GM12878 (cell line): ENCODE measurements around the gene LRRC56. TPM values are rescaled to one million over a fixed set of nuclear protein-coding genes. Genes with fewer than 3 reads are reported as not detected.

Experiments used
- CBX5 ChIP-seq: sonication (generic); IDR thresholded peaks from 2 replicates; pipeline ENCODE4 v1.6.1; 2016; ENCODE audit warnings: low read depth, moderate library complexity, mild to moderate bottlenecking, inconsistent platforms
- FOS ChIP-seq: IDR thresholded peaks from 3 replicates; pipeline ENCODE4 v1.6.1; 2011; ENCODE audit warnings: borderline replicate concordance; ENCODE audit not compliant: insufficient read length; ENCODE audit errors: extremely low read depth
- NR2C1 ChIP-seq: fragments of 450-650 bp; IDR thresholded peaks from 2 replicates; pipeline ENCODE4 v1.6.1; 2017; ENCODE audit warnings: antibody characterized with exemption, mild to moderate bottlenecking, moderate library complexity
- PAX5 ChIP-seq: IDR thresholded peaks from 2 replicates; pipeline ENCODE4 v1.6.1; 2011; ENCODE audit warnings: low read depth, low read length, borderline replicate concordance
- STAT1 ChIP-seq: fragments of 450-650 bp; conservative IDR thresholded peaks from 2 replicates; pipeline ENCODE4 v1.6.1; 2014; ENCODE audit warnings: antibody characterized with exemption, mild to moderate bottlenecking
- ZBED1 ChIP-seq: IDR thresholded peaks from 2 replicates; pipeline ENCODE4 v1.6.1; 2016; ENCODE audit warnings: borderline replicate concordance
- ZZZ3 ChIP-seq: IDR thresholded peaks from 2 replicates; pipeline ENCODE4 v1.6.1; 2011; ENCODE audit warnings: low read depth; ENCODE audit not compliant: control insufficient read depth, insufficient read length
- polyA plus RNA-seq, 11 experiments: library from polyadenylated mRNA; depleted of rRNA in 4 of 11; unstranded in 6 of 11; stranded (reverse) in 5 of 11; fragments of >200 nt; fragmentation: Nextera tagmentation in 4 of 11; fragmentation: Illumina TruSeq in 1 of 11; extraction: Ambion mirVana in 4 of 11; extraction: Trizol in 1 of 11; gene quantifications; 1 replicate in 1 of 11; 2 replicates in 10 of 11; pipeline versions ENCODE4 v1.2.1 to v1.2.3, GENCODE V29; 2011 to 2016; ENCODE audit warnings: inconsistent platforms in 2 of 11, missing spikeins in 2 of 11, low read depth in 1 of 11
- total RNA-seq, 4 experiments: library from RNA; depleted of rRNA in 3 of 4; stranded (reverse); fragments of >200 nt in 3 of 4; fragmentation: Illumina TruSeq in 1 of 4; extraction: Trizol in 1 of 4; gene quantifications; 2 replicates each; pipeline versions ENCODE4 v1.2.1 to v1.2.3, GENCODE V29; 2013 to 2021
- TF ChIP-seq, protein P1 (sequence below): IDR thresholded peaks from 2 replicates; pipeline ENCODE4 v1.6.1; 2012; ENCODE audit warnings: mild to moderate bottlenecking, low read depth, low read length

LRRC56 gene
- total and polyA plus RNA-seq, 10 of the 15 experiments (the other 5 are each of a cell fraction or from before 2014, with no cell fraction given), result 0.02 to 1.9 (median 0.75) TPM; not detected in 1

DNA sequence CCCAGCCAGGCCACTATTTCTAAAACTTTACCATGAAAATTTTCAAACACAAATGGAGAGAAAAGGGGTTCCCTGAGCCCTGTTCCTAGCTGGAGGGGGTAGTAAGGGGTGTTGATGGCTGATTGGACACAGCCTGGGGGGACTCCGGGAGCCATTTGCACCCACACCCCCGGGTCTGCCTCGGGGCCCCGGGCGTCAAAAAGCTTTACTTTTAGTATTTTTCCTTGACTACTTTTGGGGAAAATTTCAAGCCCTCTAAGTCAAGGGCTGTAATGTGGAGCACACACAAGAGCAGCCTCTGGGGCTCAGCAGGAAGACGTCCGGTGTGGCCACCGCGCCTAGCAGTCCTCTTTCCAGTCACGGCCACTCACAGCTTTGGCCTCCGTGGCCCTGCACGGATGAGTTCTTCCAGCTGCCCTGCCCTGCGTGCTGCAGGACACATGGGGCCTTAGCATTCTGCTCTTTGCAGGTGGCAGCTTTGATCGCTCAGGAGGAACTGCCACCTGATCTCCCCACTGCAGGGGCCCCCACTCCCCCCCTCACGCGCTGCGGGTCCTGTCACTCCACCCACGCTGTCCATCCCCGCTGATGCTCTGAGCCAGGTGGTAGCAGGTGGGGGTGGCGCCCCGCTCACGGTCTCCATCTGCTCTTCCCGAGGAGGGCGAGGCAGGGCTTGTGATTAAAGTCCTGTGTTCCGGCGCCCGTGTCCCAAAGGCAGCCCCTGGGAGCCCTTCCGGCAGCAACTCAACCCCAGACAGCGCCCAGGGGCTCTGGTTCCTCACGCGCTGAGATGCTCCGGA, 44.7 kb upstream of the LRRC56 start (continued):
- TF ChIP-seq STAT1 (no peak), FOS (no peak), ZBED1 (no peak), NR2C1 (no peak), ZZZ3 (no peak), PAX5 (peak; percentile 21; the same call in 1 of the 2 replicates), CBX5 (no peak)
- TF ChIP-seq, protein P1, sequence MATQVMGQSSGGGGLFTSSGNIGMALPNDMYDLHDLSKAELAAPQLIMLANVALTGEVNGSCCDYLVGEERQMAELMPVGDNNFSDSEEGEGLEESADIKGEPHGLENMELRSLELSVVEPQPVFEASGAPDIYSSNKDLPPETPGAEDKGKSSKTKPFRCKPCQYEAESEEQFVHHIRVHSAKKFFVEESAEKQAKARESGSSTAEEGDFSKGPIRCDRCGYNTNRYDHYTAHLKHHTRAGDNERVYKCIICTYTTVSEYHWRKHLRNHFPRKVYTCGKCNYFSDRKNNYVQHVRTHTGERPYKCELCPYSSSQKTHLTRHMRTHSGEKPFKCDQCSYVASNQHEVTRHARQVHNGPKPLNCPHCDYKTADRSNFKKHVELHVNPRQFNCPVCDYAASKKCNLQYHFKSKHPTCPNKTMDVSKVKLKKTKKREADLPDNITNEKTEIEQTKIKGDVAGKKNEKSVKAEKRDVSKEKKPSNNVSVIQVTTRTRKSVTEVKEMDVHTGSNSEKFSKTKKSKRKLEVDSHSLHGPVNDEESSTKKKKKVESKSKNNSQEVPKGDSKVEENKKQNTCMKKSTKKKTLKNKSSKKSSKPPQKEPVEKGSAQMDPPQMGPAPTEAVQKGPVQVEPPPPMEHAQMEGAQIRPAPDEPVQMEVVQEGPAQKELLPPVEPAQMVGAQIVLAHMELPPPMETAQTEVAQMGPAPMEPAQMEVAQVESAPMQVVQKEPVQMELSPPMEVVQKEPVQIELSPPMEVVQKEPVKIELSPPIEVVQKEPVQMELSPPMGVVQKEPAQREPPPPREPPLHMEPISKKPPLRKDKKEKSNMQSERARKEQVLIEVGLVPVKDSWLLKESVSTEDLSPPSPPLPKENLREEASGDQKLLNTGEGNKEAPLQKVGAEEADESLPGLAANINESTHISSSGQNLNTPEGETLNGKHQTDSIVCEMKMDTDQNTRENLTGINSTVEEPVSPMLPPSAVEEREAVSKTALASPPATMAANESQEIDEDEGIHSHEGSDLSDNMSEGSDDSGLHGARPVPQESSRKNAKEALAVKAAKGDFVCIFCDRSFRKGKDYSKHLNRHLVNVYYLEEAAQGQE, result no peak
